WTC11 (cell line): ENCODE data around the gene RBM44.

Source experiments
- ATF1 ChIP-seq: sonication (generic); formaldehyde crosslinking; IDR thresholded peaks from 2 replicates; pipeline ENCODE4 v1.8.1; 2023; ENCODE audit warnings: mild to moderate bottlenecking, moderate library complexity, missing genetic modification reagents
- CREB1 ChIP-seq: sonication (generic); formaldehyde crosslinking; IDR thresholded peaks from 2 replicates; pipeline ENCODE4 v1.8.0; 2023; ENCODE audit warnings: mild to moderate bottlenecking, missing genetic modification reagents
- CREM ChIP-seq: sonication (generic); formaldehyde crosslinking; IDR thresholded peaks from 2 replicates; pipeline ENCODE4 v1.8.1; 2022; ENCODE audit warnings: mild to moderate bottlenecking, missing genetic modification reagents, moderate library complexity
- CTCF ChIP-seq: fragments of 200-600 bp; IDR thresholded peaks from 2 replicates; pipeline ENCODE4 v1.8.0; 2022; ENCODE audit warnings: antibody characterized with exemption
- ETV6 ChIP-seq: sonication (generic); formaldehyde crosslinking; IDR thresholded peaks from 2 replicates; pipeline ENCODE4 v1.8.1; 2022; ENCODE audit warnings: mild to moderate bottlenecking, missing genetic modification reagents
- HMGA2 ChIP-seq: fragments of 250-450 bp; sonication (Bioruptor Pico); IDR thresholded peaks from 2 replicates; pipeline ENCODE4 v1.4.0; 2021; ENCODE audit warnings: mild to moderate bottlenecking, moderate library complexity
- JUN ChIP-seq: sonication (generic); formaldehyde crosslinking; IDR thresholded peaks from 2 replicates; pipeline ENCODE4 v1.8.0; 2023; ENCODE audit warnings: mild to moderate bottlenecking, missing genetic modification reagents
- KAT7 ChIP-seq: sonication (generic); formaldehyde crosslinking; IDR thresholded peaks from 2 replicates; pipeline ENCODE4 v1.8.1; 2023; ENCODE audit warnings: missing genetic modification reagents, mild to moderate bottlenecking, borderline replicate concordance
- MAX ChIP-seq: sonication (generic); formaldehyde crosslinking; IDR thresholded peaks from 2 replicates; pipeline ENCODE4 v1.8.0; 2022; ENCODE audit warnings: mild to moderate bottlenecking, missing genetic modification reagents
- MYBL2 ChIP-seq: sonication (generic); formaldehyde crosslinking; IDR thresholded peaks from 2 replicates; pipeline ENCODE4 v1.8.1; 2023; ENCODE audit warnings: mild to moderate bottlenecking, moderate library complexity, missing genetic modification reagents
- TCF7 ChIP-seq: sonication (generic); formaldehyde crosslinking; IDR thresholded peaks from 2 replicates; pipeline ENCODE4 v1.8.0; 2022; ENCODE audit warnings: mild to moderate bottlenecking, low read depth, missing genetic modification reagents, moderate library complexity
- TEAD4 ChIP-seq: sonication (generic); formaldehyde crosslinking; IDR thresholded peaks from 2 replicates; pipeline ENCODE4 v1.8.0; 2022; ENCODE audit warnings: mild to moderate bottlenecking, missing genetic modification reagents
- ZMAT4 ChIP-seq: fragments of 250-450 bp; sonication (Bioruptor Pico); IDR thresholded peaks from 2 replicates; pipeline ENCODE4 v1.9.0; 2021; ENCODE audit warnings: mild to moderate bottlenecking
- ZNF232 ChIP-seq: sonication (generic); formaldehyde crosslinking; IDR thresholded peaks from 2 replicates; pipeline ENCODE4 v1.8.0; 2022; ENCODE audit warnings: mild to moderate bottlenecking, missing genetic modification reagents

GRCh38 chr2:237870126-237870525 lies 71.5 kb downstream of the RBM44 start:
- TF ChIP-seq CREB1 (CRISPR knock-in tag) (no peak), CTCF (no peak), ZNF232 (CRISPR knock-in tag) (no peak), ATF1 (CRISPR knock-in tag) (no peak), HMGA2 (CRISPR knock-in tag) (no peak), TEAD4 (CRISPR knock-in tag) (no peak), ZMAT4 (CRISPR knock-in tag) (no peak), MYBL2 (CRISPR knock-in tag) (no peak), TCF7 (CRISPR knock-in tag) (no peak), KAT7 (no peak), MAX (CRISPR knock-in tag) (no peak), JUN (no peak), CREM (CRISPR knock-in tag) (no peak), ETV6 (CRISPR knock-in tag) (no peak)
